ENCODE results near the gene PPP2R5E.

- no peak for TF ChIP-seq CTCF (IDR thresholded peaks at IDR 0.05)
- TF ChIP-seq POLR2A (IDR thresholded peaks at IDR 0.05) = no peak
These were observed 121.3 kb downstream of the PPP2R5E start for GRCh38 chr14:63421919-63422318.

Data from breast epithelium (tissue), 3 donors.